ENCODE data around the gene SPOP.

- TF ChIP-seq CTCF (IDR thresholded peaks at IDR 0.05; ENCODE audit: poor library complexity) (no peak), EZH2 (IDR thresholded peaks at IDR 0.05; ENCODE audit: borderline replicate concordance) (no peak), EZH2phosphoT487 (IDR thresholded peaks at IDR 0.05; ENCODE audit: low read depth, severe bottlenecking, unreplicated experiment) (no peak)
These were observed 10.0 kb downstream of the SPOP start for GRCh38 chr17:49667854-49668253.
